A549 (cell line): Measurements from ENCODE around the gene RSRC2. TPM values are rescaled to one million over a fixed set of nuclear protein-coding genes. Genes with fewer than 3 reads are reported as not detected.
"Not testable (repeated sequence)": the region's sequence is repeated elsewhere in the genome, so short reads cannot be mapped to it uniquely, and the experiment has no call there.

Experiments used
- ATAC-seq, 2 experiments: fragments of 200-7000 bp in 1 of 2; fragments of >200 bp in 1 of 2; cut with Nextera tagmentation in 1 of 2; cut with Tn5 transposase in 1 of 2; 3 replicates each; pipeline versions ENCODE4 v1.8.0 to v1.9.1; 2018 to 2020; ENCODE audit warnings: mild to moderate bottlenecking in 1 of 2, moderate library complexity in 1 of 2
- CTCF ChIA-PET: fragments of 300-600 bp; sonication (Branson Sonifier 250); formaldehyde crosslinking; extraction: SDS; loops from one replicate; lab custom pipeline; 2021; ENCODE audit warnings: antibody characterized with exemption, inconsistent platforms; lab: Yijun Ruan, JAX
- POLR2A ChIA-PET: fragments of 350-600 bp; formaldehyde crosslinking; extraction: SDS; loops from one replicate; lab custom pipeline; 2021; ENCODE audit warnings: antibody characterized with exemption, inconsistent platforms; lab: Yijun Ruan, JAX
- DNase-seq, 2 experiments: peaks; one replicate each; pipeline versions ENCODE4 v3.0.0 to v3.0.0-alpha.2; 2011 to 2016; ENCODE audit warnings: low read depth in 1 of 2, low spot score in 1 of 2
- FAIRE-seq: peaks from 2 replicates; lab custom pipeline; 2011; peaks lifted over from hg19 to GRCh38; lab: Jason Lieb, UNC
- H3K27ac ChIP-seq, 2 experiments: fragments of >200 bp; sonication (Bioruptor Twin); formaldehyde crosslinking; 3 replicates each; pipeline ENCODE4 v1.5.1; 2016 to 2017
- H3K4me1 ChIP-seq: fragments of >200 bp; sonication (Bioruptor Twin); formaldehyde crosslinking; 3 replicates; pipeline ENCODE4 v1.6.1; 2016
- H3K4me2 ChIP-seq: fragments of >200 bp; sonication (Bioruptor Twin); formaldehyde crosslinking; 3 replicates; pipeline ENCODE4 v1.6.1; 2016
- H3K4me3 ChIP-seq: fragments of >200 bp; sonication (Bioruptor Twin); formaldehyde crosslinking; 3 replicates; pipeline ENCODE4 v1.5.1; 2016
- H3K9me3 ChIP-seq: fragments of >200 bp; sonication (Bioruptor Twin); formaldehyde crosslinking; 3 replicates; pipeline ENCODE4 v1.6.1; 2016
- BHLHE40 ChIP-seq: IDR thresholded peaks from 2 replicates; pipeline ENCODE4 v1.6.1; 2012; ENCODE audit warnings: low read depth, low read length, inconsistent platforms
- CBX8 ChIP-seq: fragments of 200-600 bp; sonication (generic); IDR thresholded peaks from 2 replicates; pipeline ENCODE4 v1.6.1; 2016
- CEBPB ChIP-seq, 2 experiments: fragments of >200 bp in 1 of 2; sonication (Bioruptor Twin) in 1 of 2; formaldehyde crosslinking in 1 of 2; IDR thresholded peaks; 2 replicates each; pipeline ENCODE4 v1.6.1; 2012 to 2016
- CHD4 ChIP-seq: fragments of 200-600 bp; sonication (generic); IDR thresholded peaks from 2 replicates; pipeline ENCODE4 v1.6.1; 2016; ENCODE audit warnings: antibody characterized with exemption, mild to moderate bottlenecking, borderline replicate concordance
- EHF ChIP-seq: fragments of 250-450 bp; sonication (Bioruptor Pico); IDR thresholded peaks from 2 replicates; pipeline ENCODE4 v1.5.0; 2020; ENCODE audit warnings: mild to moderate bottlenecking
- ESRRA ChIP-seq: fragments of 150-350 bp; IDR thresholded peaks from 2 replicates; pipeline ENCODE4 v1.6.1; 2014; ENCODE audit warnings: mild to moderate bottlenecking, low read length, borderline replicate concordance
- FOSB ChIP-seq: fragments of 250-450 bp; sonication (Bioruptor Pico); IDR thresholded peaks from 2 replicates; pipeline ENCODE4 v1.5.0; 2020; ENCODE audit warnings: mild to moderate bottlenecking, moderate library complexity
- FOSL2 ChIP-seq, 2 experiments: fragments of 450-650 bp in 1 of 2; fragments of >200 bp in 1 of 2; sonication (Bioruptor Twin) in 1 of 2; formaldehyde crosslinking; IDR thresholded peaks; 2 replicates each; pipeline versions ENCODE4 v1.5.0 to v1.6.1; 2016 to 2020; ENCODE audit warnings: mild to moderate bottlenecking in 1 of 2, moderate library complexity in 1 of 2
- FOXS1 ChIP-seq: fragments of 250-450 bp; sonication (Bioruptor Pico); IDR thresholded peaks from 2 replicates; pipeline ENCODE4 v1.5.0; 2020; ENCODE audit warnings: mild to moderate bottlenecking, moderate library complexity
- HDAC2 ChIP-seq: fragments of 200-600 bp; sonication (generic); IDR thresholded peaks from 2 replicates; pipeline ENCODE4 v1.6.1; 2016
- HOXA7 ChIP-seq: fragments of 250-450 bp; sonication (Bioruptor Pico); IDR thresholded peaks from 2 replicates; pipeline ENCODE4 v1.5.0; 2020; ENCODE audit warnings: mild to moderate bottlenecking, moderate library complexity
- KDM1A ChIP-seq: fragments of 200-600 bp; sonication (generic); IDR thresholded peaks from 2 replicates; pipeline ENCODE4 v1.6.1; 2016; ENCODE audit warnings: low read depth, mild to moderate bottlenecking
- KDM5A ChIP-seq: fragments of 200-600 bp; sonication (generic); IDR thresholded peaks from 2 replicates; pipeline ENCODE4 v1.6.1; 2016; ENCODE audit warnings: antibody characterized with exemption, mild to moderate bottlenecking
- MAFK ChIP-seq: fragments of 450-650 bp; IDR thresholded peaks from 2 replicates; pipeline ENCODE4 v1.6.1; 2014; ENCODE audit not compliant: partially characterized antibody
- MYC ChIP-seq: IDR thresholded peaks from 2 replicates; pipeline ENCODE4 v1.6.1; 2012; ENCODE audit warnings: mild to moderate bottlenecking, inconsistent platforms, low read length, improper control_type of control experiment, borderline replicate concordance
- NFE2L2 ChIP-seq: fragments of 150-350 bp; conservative IDR thresholded peaks from 2 replicates; pipeline ENCODE4 v1.6.1; 2014; ENCODE audit warnings: low read length
- NR3C1 ChIP-seq: fragments of >200 bp; sonication (Bioruptor Twin); formaldehyde crosslinking; IDR thresholded peaks from 3 replicates; pipeline ENCODE4 v1.6.1; 2017
- POLR2A ChIP-seq: IDR thresholded peaks from 2 replicates; pipeline ENCODE4 v1.6.1; 2012; ENCODE audit warnings: mild to moderate bottlenecking, low read length
- RAD21 ChIP-seq, 2 experiments: fragments of >200 bp in 1 of 2; sonication (Bioruptor Twin) in 1 of 2; formaldehyde crosslinking in 1 of 2; IDR thresholded peaks in 1 of 2; conservative IDR thresholded peaks in 1 of 2; 2 replicates in 1 of 2; 3 replicates in 1 of 2; pipeline ENCODE4 v1.6.1; 2012 to 2018; ENCODE audit warnings: inconsistent platforms in 1 of 2
- RCOR1 ChIP-seq: fragments of 150-350 bp; IDR thresholded peaks from 2 replicates; pipeline ENCODE4 v1.6.1; 2014; ENCODE audit warnings: antibody characterized with exemption, low read length, low read depth
- RNF2 ChIP-seq: fragments of 200-600 bp; sonication (generic); IDR thresholded peaks from 2 replicates; pipeline ENCODE4 v1.6.1; 2016; ENCODE audit warnings: low read depth, mild to moderate bottlenecking, antibody characterized with exemption, moderate library complexity, borderline replicate concordance
- SMC3 ChIP-seq: fragments of >200 bp; sonication (Bioruptor Twin); formaldehyde crosslinking; IDR thresholded peaks from 3 replicates; pipeline ENCODE4 v1.6.1; 2018; ENCODE audit warnings: inconsistent platforms
- TP53 ChIP-seq: fragments of 250-450 bp; sonication (Bioruptor Pico); IDR thresholded peaks from 2 replicates; pipeline ENCODE4 v1.5.0; 2021; ENCODE audit warnings: mild to moderate bottlenecking, moderate library complexity
- ZC3H11A ChIP-seq: fragments of 450-650 bp; IDR thresholded peaks from 2 replicates; pipeline ENCODE4 v1.6.1; 2014; ENCODE audit warnings: antibody characterized with exemption, mild to moderate bottlenecking
- ZNF302 ChIP-seq: fragments of 250-450 bp; sonication (Bioruptor Pico); IDR thresholded peaks from 2 replicates; pipeline ENCODE4 v1.9.0; 2021; ENCODE audit warnings: inconsistent platforms, mild to moderate bottlenecking, moderate library complexity
- WGBS: methylation state at CpG from one replicate; pipeline ENCODE4 v1.1.6; 2017; ENCODE audit errors: missing lambda C conversion rate; 5-methylcytosine and 5-hydroxymethylcytosine counted together
- polyA plus RNA-seq, 4 experiments: library from polyadenylated mRNA; depleted of rRNA in 3 of 4; stranded (reverse); fragments of >200 nt; fragmentation: RNase III in 1 of 4; extraction: RNeasy Plus Mini Kit Qiagen cat#74134 plus additional on column Dnase treatment in 1 of 4; gene quantifications; 2 replicates in 3 of 4; 3 replicates in 1 of 4; pipeline ENCODE4 v1.2.3, GENCODE V29; 2011 to 2017
- TF ChIP-seq, protein P1 (sequence below): IDR thresholded peaks from 2 replicates; pipeline ENCODE4 v1.6.1; 2012
- TF ChIP-seq, protein P2 (sequence below): fragments of 200-600 bp; sonication (generic); IDR thresholded peaks from 2 replicates; pipeline ENCODE4 v1.6.1; 2016; ENCODE audit warnings: antibody characterized with exemption, mild to moderate bottlenecking, moderate library complexity
- TF ChIP-seq, protein P3 (sequence below): fragments of 250-450 bp; sonication (Bioruptor Pico); IDR thresholded peaks from 2 replicates; pipeline ENCODE4 v1.5.0; 2020; ENCODE audit warnings: low read depth, mild to moderate bottlenecking, moderate library complexity
- TF ChIP-seq, protein P4 (sequence below): fragments of >200 bp; sonication (Bioruptor Twin); formaldehyde crosslinking; IDR thresholded peaks from 2 replicates; pipeline ENCODE4 v1.6.1; 2016

The RSRC2 gene
- polyA plus RNA-seq, 2 of the 4 experiments (the other 2 are of a cell fraction): 72.8 to 83.3 TPM

DNA sequence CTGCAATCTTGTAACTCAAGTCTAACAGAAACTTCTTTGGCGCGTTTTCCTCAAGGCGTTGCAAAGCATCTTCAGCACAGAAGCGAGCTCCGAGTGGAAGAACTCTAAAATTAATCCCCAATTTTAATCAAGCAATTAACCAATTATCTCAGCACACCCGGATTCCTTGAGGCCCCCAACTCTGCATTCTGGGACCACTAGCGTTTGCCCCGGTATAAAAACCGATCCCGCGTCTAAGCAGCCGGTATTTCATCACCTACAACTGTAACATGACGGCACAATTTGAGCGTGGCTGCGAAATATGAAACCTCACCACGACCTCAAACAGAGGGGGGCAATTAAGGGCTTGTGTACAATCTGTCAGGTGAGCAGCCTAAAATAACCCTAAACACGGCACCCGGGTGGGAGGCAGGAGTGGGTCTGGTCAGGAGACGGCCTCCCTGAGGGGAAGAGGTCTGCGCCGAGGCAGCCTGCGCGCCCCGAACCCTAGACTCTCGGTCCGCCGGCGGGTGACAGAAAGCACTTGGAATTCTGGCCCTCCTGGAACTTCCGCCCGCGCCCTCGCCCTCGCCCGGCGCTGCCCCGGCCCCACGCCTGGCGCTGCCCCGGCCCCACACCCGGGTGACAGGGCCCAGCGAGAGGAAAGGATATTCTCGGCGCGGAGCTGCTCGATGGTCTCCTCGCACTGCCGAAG, 26.6 kb downstream of the RSRC2 start:
- peak overlapping the region; percentile 94 to 98 for H3K27ac ChIP-seq
- H3K9me3 ChIP-seq: no peaks in the 10 kb centered on the region
- H3K4me3 ChIP-seq: peak overlapping the region; percentile 70
- TF ChIP-seq MAFK (peak; percentile 9), CBX8 (no peak), FOSB (CRISPR knock-in tag) (no peak), TP53 (CRISPR knock-in tag) (no peak), MYC (no peak), HDAC2 (0 out of 2 replicates have a peak, but pooled peaks have one; percentile 16), CEBPB (IDR thresholded peaks at IDR 0.05) (peak; percentile 61 to 83; a peak in 3 of 4 replicates), RAD21 (conservative IDR thresholded peaks at IDR 0.05 in 1 of 2, IDR thresholded peaks at IDR 0.05 in 1 of 2) (no peak), BHLHE40 (no peak), CHD4 (no peak), NFE2L2 (no peak)
- TF ChIP-seq, protein P1, sequence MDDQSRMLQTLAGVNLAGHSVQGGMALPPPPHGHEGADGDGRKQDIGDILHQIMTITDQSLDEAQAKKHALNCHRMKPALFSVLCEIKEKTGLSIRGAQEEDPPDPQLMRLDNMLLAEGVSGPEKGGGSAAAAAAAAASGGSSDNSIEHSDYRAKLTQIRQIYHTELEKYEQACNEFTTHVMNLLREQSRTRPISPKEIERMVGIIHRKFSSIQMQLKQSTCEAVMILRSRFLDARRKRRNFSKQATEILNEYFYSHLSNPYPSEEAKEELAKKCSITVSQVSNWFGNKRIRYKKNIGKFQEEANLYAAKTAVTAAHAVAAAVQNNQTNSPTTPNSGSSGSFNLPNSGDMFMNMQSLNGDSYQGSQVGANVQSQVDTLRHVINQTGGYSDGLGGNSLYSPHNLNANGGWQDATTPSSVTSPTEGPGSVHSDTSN: peak; percentile 7; the same call in 1 of the 2 replicates
- TF ChIP-seq, protein P2, sequence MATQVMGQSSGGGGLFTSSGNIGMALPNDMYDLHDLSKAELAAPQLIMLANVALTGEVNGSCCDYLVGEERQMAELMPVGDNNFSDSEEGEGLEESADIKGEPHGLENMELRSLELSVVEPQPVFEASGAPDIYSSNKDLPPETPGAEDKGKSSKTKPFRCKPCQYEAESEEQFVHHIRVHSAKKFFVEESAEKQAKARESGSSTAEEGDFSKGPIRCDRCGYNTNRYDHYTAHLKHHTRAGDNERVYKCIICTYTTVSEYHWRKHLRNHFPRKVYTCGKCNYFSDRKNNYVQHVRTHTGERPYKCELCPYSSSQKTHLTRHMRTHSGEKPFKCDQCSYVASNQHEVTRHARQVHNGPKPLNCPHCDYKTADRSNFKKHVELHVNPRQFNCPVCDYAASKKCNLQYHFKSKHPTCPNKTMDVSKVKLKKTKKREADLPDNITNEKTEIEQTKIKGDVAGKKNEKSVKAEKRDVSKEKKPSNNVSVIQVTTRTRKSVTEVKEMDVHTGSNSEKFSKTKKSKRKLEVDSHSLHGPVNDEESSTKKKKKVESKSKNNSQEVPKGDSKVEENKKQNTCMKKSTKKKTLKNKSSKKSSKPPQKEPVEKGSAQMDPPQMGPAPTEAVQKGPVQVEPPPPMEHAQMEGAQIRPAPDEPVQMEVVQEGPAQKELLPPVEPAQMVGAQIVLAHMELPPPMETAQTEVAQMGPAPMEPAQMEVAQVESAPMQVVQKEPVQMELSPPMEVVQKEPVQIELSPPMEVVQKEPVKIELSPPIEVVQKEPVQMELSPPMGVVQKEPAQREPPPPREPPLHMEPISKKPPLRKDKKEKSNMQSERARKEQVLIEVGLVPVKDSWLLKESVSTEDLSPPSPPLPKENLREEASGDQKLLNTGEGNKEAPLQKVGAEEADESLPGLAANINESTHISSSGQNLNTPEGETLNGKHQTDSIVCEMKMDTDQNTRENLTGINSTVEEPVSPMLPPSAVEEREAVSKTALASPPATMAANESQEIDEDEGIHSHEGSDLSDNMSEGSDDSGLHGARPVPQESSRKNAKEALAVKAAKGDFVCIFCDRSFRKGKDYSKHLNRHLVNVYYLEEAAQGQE: no peak
- CTCF ChIA-PET: interaction anchor here (0.6 to 3.0 kb wide), 14 partner anchors 10 to 164 kb away, joined by 3 to 13 read pairs (median 3); no protein-coding TSS in a partner anchor
- ATAC-seq (peak; percentile 52 to 55), FAIRE-seq (no peak), DNase-seq (peak; percentile 48 to 71)
- WGBS: 2% methylated on average over 35 of the region's 47 CpGs
- POLR2A ChIA-PET: interaction anchor here (1.0 to 4.3 kb wide), 9 partner anchors 10 to 100 kb away, joined by 3 to 53 read pairs (median 9); partner anchors contain the start of genes KNTC1 and RSRC2
- peak overlapping the region; percentile 72 for H3K4me2 ChIP-seq
- H3K4me1 ChIP-seq: peaks cover 20% of the 10 kb centered on the region

DNA sequence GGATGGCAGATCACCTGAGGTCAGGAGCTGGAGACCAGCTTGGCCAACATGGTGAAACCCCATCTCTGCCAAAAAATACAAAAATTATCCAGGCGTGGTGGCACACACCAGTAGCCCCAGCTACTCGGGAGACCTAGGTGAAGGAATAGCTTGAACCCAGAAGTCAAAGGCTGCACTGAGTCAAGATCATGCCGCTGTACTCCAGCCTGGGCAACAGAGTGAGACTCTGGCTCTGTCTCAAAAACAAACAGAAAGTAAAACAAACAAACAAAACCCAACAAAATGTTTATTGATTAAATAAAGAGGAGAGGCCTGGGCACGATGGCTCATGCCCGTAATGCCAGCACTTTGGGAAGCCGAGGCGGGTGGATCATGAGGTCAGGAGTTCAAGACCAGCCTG, 31.5 kb downstream of the RSRC2 start:
- H3K4me1 ChIP-seq: peaks cover 14% of the 10 kb centered on the region; the same call in 2 of the 3 replicates
- H3K27ac ChIP-seq: no peak overlapping the region
- FAIRE-seq: no peak
- TF ChIP-seq RCOR1 (no peak), ESRRA (no peak), KDM1A (no peak), EHF (CRISPR knock-in tag) (no peak), NFE2L2 (no peak), HOXA7 (CRISPR knock-in tag) (no peak), KDM5A (no peak), RNF2 (no peak), FOSL2 (IDR thresholded peaks at IDR 0.05) (no peak), FOSL2 (CRISPR knock-in tag; IDR thresholded peaks at IDR 0.05) (no peak), ZC3H11A (no peak), SMC3 (no peak), POLR2A (no peak), NR3C1 (no peak), FOXS1 (no peak), ZNF302 (CRISPR knock-in tag) (no peak)
- TF ChIP-seq, protein P3, sequence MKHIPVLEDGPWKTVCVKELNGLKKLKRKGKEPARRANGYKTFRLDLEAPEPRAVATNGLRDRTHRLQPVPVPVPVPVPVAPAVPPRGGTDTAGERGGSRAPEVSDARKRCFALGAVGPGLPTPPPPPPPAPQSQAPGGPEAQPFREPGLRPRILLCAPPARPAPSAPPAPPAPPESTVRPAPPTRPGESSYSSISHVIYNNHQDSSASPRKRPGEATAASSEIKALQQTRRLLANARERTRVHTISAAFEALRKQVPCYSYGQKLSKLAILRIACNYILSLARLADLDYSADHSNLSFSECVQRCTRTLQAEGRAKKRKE: no peak
- TF ChIP-seq, protein P4, sequence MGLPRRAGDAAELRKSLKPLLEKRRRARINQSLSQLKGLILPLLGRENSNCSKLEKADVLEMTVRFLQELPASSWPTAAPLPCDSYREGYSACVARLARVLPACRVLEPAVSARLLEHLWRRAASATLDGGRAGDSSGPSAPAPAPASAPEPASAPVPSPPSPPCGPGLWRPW: no peak
- ChIA-PET CTCF (interaction anchor here (0.6 to 2.1 kb wide), 5 partner anchors 12 to 139 kb away, joined by 3 to 8 read pairs (median 5); no protein-coding TSS in a partner anchor), POLR2A (no interaction called here)
- ATAC-seq: no peak
- 65% methylated on average over 7 of the region's 7 CpGs for WGBS
- no peak overlapping the region for H3K4me2 ChIP-seq
- no peaks in the 10 kb centered on the region for H3K9me3 ChIP-seq
- no peak for DNase-seq
- no peak overlapping the region for H3K4me3 ChIP-seq

DNA sequence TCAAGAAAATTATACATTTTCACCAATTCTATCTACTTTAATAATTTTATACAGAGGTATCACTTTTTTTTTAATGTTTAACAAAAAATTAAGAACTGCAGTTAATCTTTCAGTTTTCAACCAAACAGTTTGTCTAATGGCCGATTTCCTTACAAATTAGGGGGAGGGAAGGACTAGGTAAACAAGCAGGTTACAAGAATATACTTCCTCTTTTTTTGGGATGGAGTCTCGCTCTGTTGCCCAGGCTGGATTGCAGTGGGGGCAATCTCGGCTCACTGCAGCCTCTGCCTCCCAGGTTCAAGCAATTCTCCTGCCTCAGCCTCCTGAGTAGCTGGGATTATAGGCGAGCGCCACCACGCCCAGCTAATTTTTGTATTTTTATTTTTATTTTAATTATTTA, 33.5 kb downstream of the RSRC2 start:
- H3K4me3 ChIP-seq, DNase-seq, FAIRE-seq, H3K4me2 ChIP-seq, H3K9me3 ChIP-seq, ATAC-seq, CTCF ChIA-PET, H3K27ac ChIP-seq: not testable (repeated sequence)
- 89% methylated on average over 6 of the region's 6 CpGs for WGBS
- peaks cover 16% of the 10 kb centered on the region; the same call in 2 of the 3 replicates for H3K4me1 ChIP-seq
- POLR2A ChIA-PET: interaction anchor here (0.9 kb wide), 1 partner anchor 33 kb away, joined by 4 read pairs; the partner anchor contains the start of genes KNTC1 and RSRC2
